Measurements from ENCODE around the gene SDR42E2. TPM values are rescaled to one million over a fixed set of nuclear protein-coding genes. Genes with fewer than 3 reads are reported as not detected.

SDR42E2 gene
- total and polyA plus RNA-seq, 10 of the 15 experiments (the other 5 are each of a cell fraction or from before 2014, with no cell fraction given) = 0.01 to 0.09 (median 0.08) TPM; not detected in 4

DNA sequence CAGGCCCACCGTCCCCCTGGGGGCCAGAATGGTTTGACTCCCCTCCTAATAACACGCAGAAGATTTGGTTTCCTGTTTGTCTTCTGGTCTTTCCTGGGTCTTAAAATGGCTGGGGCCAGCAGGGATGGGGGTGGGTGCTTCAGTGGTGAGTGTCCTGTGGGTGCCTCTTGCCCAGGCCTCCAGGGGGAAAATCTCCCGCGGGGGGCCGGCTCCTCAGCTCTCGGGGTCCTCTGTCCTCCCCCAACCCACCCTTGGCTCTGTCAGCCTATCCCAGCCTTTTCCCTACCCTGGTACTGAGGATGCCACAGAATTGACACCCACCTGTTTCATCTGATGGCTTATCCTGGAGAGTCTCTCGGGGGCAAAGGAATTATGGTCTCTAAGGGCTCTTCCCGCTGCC lies 23.8 kb upstream of the SDR42E2 start:
- intact Hi-C loops (cut with micrococcal nuclease; ENCODE audit: unreplicated experiment) = no loop called here
- in situ Hi-C loops (cut with MboI) = no loop called here
- CTCF ChIA-PET = interaction anchor here (1.4 kb wide), 1 partner anchor 61 kb away, joined by 4 read pairs; no protein-coding TSS in a partner anchor
- FAIRE-seq = no peak
- Histone ChIP-seq H3K36me3 (ENCODE audit: control insufficient read depth in 2 of 2, insufficient read depth in 2 of 2, low read length in 1 of 2) (no peaks in the 10 kb centered on the region), H4K20me1 (ENCODE audit: control insufficient read depth, insufficient read depth) (no peaks in the 10 kb centered on the region), H3K4me3 (no peak overlapping the region), H3K27ac (ENCODE audit: control insufficient read depth, insufficient read depth) (no peak overlapping the region), H2AFZ (ENCODE audit: control insufficient read depth, low read depth, low read length) (no peak overlapping the region), H3K27me3 (replicated peaks in 1 of 2; ENCODE audit: control insufficient read depth in 2 of 2, insufficient read depth in 2 of 2, low read length in 1 of 2) (peaks cover 0 to 3% of the 10 kb centered on the region in 2 experiments; a peak in 2 of 4 replicates), H3K4me1 (ENCODE audit: control insufficient read depth, insufficient read depth, low read length) (no peaks in the 10 kb centered on the region), H3K79me2 (ENCODE audit: control insufficient read depth, insufficient read depth, low read length) (no peaks in the 10 kb centered on the region), H3K9ac (ENCODE audit: control insufficient read depth, insufficient read depth, low read length) (no peak overlapping the region), H3K9me3 (replicated peaks; ENCODE audit: control insufficient read depth, insufficient read depth, low read length) (no peaks in the 10 kb centered on the region), H3K4me2 (ENCODE audit: control insufficient read depth, insufficient read depth) (no peak overlapping the region)
- no peak for ATAC-seq
- SMC1A ChIA-PET (ENCODE audit: uncharacterized antibody, unreplicated experiment) = no interaction called here
- WGBS (ENCODE audit: insufficient coverage, insufficient replicate concordance, low lambda C conversion rate, missing lambda C conversion rate) = 3% methylated on average over 8 of the region's 8 CpGs
- RAD21 ChIA-PET (ENCODE audit: unreplicated experiment) = no interaction called here
- BruUV-seq (replicated peaks) = no TSS peak
- TF ChIP-seq ETV6 (conservative IDR thresholded peaks at IDR 0.05 in 1 of 2, IDR thresholded peaks at IDR 0.05 in 1 of 2; ENCODE audit: borderline replicate concordance in 1 of 2, low read depth in 1 of 2) (no peak), MLLT1 (IDR thresholded peaks at IDR 0.05) (no peak), SIN3A (IDR thresholded peaks at IDR 0.05; ENCODE audit: low read depth, low read length) (no peak), BRCA1 (IDR thresholded peaks at IDR 0.05; ENCODE audit: low read depth, low read length) (no peak), STAT1 (conservative IDR thresholded peaks at IDR 0.05) (no peak)
- TF ChIP-seq, protein P1, sequence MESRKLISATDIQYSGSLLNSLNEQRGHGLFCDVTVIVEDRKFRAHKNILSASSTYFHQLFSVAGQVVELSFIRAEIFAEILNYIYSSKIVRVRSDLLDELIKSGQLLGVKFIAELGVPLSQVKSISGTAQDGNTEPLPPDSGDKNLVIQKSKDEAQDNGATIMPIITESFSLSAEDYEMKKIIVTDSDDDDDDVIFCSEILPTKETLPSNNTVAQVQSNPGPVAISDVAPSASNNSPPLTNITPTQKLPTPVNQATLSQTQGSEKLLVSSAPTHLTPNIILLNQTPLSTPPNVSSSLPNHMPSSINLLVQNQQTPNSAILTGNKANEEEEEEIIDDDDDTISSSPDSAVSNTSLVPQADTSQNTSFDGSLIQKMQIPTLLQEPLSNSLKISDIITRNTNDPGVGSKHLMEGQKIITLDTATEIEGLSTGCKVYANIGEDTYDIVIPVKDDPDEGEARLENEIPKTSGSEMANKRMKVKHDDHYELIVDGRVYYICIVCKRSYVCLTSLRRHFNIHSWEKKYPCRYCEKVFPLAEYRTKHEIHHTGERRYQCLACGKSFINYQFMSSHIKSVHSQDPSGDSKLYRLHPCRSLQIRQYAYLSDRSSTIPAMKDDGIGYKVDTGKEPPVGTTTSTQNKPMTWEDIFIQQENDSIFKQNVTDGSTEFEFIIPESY (IDR thresholded peaks at IDR 0.05) = no peak
- POLR2A ChIA-PET = no interaction called here
- DNase-seq (ENCODE audit: low read depth, low spot score) = no peak

All from GM12878 (cell line).